DOHH2 (cell line): ENCODE data around the gene IFITM10.

Experiments used
- H3F3A ChIP-seq: fragments of 200-600 bp; sonication (generic), shearing (Covaris generic); 2 replicates; pipeline ENCODE4 v1.6.0; 2016; ENCODE audit warnings: antibody characterized with exemption, mild to moderate bottlenecking; ENCODE audit not compliant: control insufficient read depth, insufficient read depth
- H3K27ac ChIP-seq: fragments of 200-600 bp; sonication (generic); 2 replicates; pipeline ENCODE4 v1.5.1; 2014; ENCODE audit warnings: low read depth, mild to moderate bottlenecking, low read length, moderate library complexity
- H3K27me3 ChIP-seq: fragments of 200-600 bp; sonication (generic); 2 replicates; pipeline ENCODE4 v1.6.1; 2014; ENCODE audit warnings: mild to moderate bottlenecking, low read length, mixed read lengths; ENCODE audit not compliant: control insufficient read depth
- H3K36me3 ChIP-seq: fragments of 200-600 bp; sonication (generic); 2 replicates; pipeline ENCODE4 v1.6.1; 2014; ENCODE audit warnings: mild to moderate bottlenecking, low read length, moderate library complexity, mixed read lengths; ENCODE audit not compliant: control insufficient read depth
- H3K4me1 ChIP-seq: fragments of 200-600 bp; sonication (generic); 2 replicates; pipeline ENCODE4 v1.6.1; 2014; ENCODE audit warnings: mild to moderate bottlenecking, low read length, mixed read lengths; ENCODE audit not compliant: control insufficient read depth
- H3K4me2 ChIP-seq: fragments of 200-600 bp; sonication (generic); 2 replicates; pipeline ENCODE4 v1.6.0; 2014; ENCODE audit warnings: mild to moderate bottlenecking, low read length, moderate library complexity
- H3K4me3 ChIP-seq: fragments of 200-600 bp; sonication (generic); 2 replicates; pipeline ENCODE4 v1.5.1; 2014; ENCODE audit warnings: mild to moderate bottlenecking, low read length, mixed read lengths
- H3K79me2 ChIP-seq: fragments of 200-600 bp; sonication (generic); 2 replicates; pipeline ENCODE4 v1.6.1; 2014; ENCODE audit warnings: mild to moderate bottlenecking, low read length, mixed read lengths; ENCODE audit not compliant: control insufficient read depth
- H3K9me2 ChIP-seq: fragments of 200-600 bp; sonication (generic); replicated peaks from 2 replicates; pipeline ENCODE4 v1.6.1; 2014; ENCODE audit warnings: mild to moderate bottlenecking, low read length, mixed read lengths; ENCODE audit not compliant: control insufficient read depth
- H3K9me3 ChIP-seq: fragments of 200-600 bp; sonication (generic); 2 replicates; pipeline ENCODE4 v1.6.1; 2014; ENCODE audit warnings: antibody characterized with exemption, low read length, mixed read lengths; ENCODE audit not compliant: control insufficient read depth, insufficient read depth
- H4K20me1 ChIP-seq: fragments of 200-600 bp; sonication (generic); 2 replicates; pipeline ENCODE4 v1.6.0; 2014; ENCODE audit warnings: low read depth, mild to moderate bottlenecking, antibody characterized with exemption, low read length, moderate library complexity; ENCODE audit not compliant: control insufficient read depth, insufficient read depth
- EZH2phosphoT487 ChIP-seq: fragments of 200-600 bp; sonication (generic); IDR thresholded peaks from 2 replicates; pipeline ENCODE4 v1.6.1; 2017; ENCODE audit warnings: borderline replicate concordance, mild to moderate bottlenecking, antibody characterized with exemption, low read length, moderate library complexity, mixed read lengths
- TF ChIP-seq, protein P1 (sequence below): fragments of 200-600 bp; sonication (generic); IDR thresholded peaks from one replicate; pipeline ENCODE4 v1.5.1; 2014; ENCODE audit warnings: antibody characterized with exemption, mild to moderate bottlenecking, low read depth, low read length; ENCODE audit not compliant: poor library complexity, severe bottlenecking

Gene IFITM10

DNA sequence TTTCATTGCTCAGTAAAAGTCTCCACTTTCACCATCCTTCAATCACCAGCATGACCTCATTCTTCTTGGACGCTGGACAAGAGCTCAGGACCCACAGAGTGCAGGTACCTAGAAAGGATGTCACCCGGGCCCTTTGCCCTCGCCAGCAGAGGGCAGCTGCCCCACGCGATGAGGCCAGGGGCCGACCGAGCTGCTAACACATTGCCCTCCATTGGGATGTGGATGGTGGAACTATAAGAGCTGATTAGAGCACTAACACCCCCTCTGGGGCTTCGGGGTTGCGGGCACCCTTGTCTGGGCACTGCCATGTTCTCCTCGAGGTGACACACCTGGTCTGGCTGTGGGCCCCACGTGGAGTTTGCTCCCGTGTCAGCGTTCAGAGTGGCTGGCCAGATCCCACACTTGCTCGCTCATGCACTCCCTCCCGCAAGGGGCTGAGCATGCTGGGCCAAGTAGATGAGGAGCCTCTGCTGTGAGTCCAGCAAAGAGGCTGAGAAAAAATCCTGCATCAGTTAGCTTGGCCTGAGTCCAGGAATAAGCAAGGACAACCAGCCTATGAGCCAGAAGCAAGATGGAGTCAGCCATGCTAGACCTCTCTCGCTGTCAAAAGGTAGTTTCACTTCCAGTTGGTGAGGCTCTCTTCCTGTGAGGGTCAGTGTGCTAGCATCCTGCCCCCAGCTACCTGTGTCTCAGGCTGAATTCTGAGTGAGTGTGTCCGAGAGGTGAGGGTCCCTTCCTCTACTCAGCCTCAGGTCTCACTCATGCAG is 43.6 kb downstream of the IFITM10 start:
- peak overlapping the region; percentile 23 for H3K4me2 ChIP-seq
- no peaks in the 10 kb centered on the region for H3F3A ChIP-seq
- peaks cover 13% of the 10 kb centered on the region for H3K4me1 ChIP-seq
- TF ChIP-seq EZH2phosphoT487: no peak
- TF ChIP-seq, protein P1, sequence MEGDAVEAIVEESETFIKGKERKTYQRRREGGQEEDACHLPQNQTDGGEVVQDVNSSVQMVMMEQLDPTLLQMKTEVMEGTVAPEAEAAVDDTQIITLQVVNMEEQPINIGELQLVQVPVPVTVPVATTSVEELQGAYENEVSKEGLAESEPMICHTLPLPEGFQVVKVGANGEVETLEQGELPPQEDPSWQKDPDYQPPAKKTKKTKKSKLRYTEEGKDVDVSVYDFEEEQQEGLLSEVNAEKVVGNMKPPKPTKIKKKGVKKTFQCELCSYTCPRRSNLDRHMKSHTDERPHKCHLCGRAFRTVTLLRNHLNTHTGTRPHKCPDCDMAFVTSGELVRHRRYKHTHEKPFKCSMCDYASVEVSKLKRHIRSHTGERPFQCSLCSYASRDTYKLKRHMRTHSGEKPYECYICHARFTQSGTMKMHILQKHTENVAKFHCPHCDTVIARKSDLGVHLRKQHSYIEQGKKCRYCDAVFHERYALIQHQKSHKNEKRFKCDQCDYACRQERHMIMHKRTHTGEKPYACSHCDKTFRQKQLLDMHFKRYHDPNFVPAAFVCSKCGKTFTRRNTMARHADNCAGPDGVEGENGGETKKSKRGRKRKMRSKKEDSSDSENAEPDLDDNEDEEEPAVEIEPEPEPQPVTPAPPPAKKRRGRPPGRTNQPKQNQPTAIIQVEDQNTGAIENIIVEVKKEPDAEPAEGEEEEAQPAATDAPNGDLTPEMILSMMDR: peak; percentile 50
- no peaks in the 10 kb centered on the region for H3K79me2 ChIP-seq
- H3K4me3 ChIP-seq: no peak overlapping the region
- H4K20me1 ChIP-seq: no peaks in the 10 kb centered on the region
- no peaks in the 10 kb centered on the region for H3K9me3 ChIP-seq
- H3K36me3 ChIP-seq: no peaks in the 10 kb centered on the region
- no peak overlapping the region for H3K27ac ChIP-seq
- no peaks in the 10 kb centered on the region for H3K9me2 ChIP-seq
- H3K27me3 ChIP-seq: peaks cover 4% of the 10 kb centered on the region

DNA sequence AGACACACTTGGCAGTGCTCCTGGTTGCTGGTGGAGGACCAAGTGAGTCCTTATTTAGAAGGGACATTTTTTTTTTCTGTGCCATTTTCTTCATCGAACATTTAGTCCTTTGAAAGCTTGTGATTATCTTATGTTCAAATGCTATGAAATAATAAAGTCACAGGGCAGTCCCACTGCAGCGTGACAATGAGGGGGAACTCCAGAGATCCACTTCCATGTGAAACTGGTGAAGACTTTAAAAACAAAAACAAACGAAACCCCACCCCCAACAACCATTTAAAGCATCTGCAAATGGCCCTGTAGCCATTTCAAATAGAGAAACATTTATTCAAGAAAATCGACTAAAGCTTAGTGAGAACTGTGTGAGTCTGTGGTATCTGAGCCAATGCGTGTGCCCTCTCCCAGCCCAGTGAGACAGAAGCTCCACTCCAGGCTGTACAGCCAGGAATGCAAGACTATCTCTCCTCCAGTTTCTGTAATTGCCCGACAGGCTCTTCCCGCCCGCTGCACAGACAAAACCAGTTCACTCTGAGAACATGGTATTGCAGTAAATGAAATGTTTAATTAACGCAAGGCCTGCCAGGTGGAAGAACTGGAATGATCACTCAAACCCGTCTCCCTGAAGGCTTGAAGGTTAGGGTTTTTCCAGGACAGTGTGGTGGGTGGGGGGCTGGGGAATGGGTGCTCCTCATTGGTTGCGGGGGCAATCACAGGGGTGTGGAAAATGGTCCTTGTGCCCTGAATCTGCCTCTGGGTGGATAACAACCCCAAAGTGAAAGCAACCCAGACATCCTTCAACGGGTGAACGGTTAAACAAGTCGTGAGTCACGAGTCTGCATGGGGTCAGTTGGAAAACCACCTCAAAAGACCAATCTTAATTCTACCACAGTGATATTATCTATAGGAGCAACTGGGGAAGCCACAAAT is 45.0 kb downstream of the IFITM10 start:
- Histone ChIP-seq H3K4me3 (no peak overlapping the region), H3K36me3 (no peaks in the 10 kb centered on the region), H3K4me1 (peaks cover 13% of the 10 kb centered on the region), H3K27ac (no peak overlapping the region), H3K79me2 (no peaks in the 10 kb centered on the region), H3K4me2 (no peak overlapping the region), H3K27me3 (peaks cover 4% of the 10 kb centered on the region), H3F3A (no peaks in the 10 kb centered on the region), H3K9me3 (no peaks in the 10 kb centered on the region), H4K20me1 (no peaks in the 10 kb centered on the region), H3K9me2 (no peaks in the 10 kb centered on the region)
- TF ChIP-seq EZH2phosphoT487: no peak
- TF ChIP-seq, protein P1: no peak

DNA sequence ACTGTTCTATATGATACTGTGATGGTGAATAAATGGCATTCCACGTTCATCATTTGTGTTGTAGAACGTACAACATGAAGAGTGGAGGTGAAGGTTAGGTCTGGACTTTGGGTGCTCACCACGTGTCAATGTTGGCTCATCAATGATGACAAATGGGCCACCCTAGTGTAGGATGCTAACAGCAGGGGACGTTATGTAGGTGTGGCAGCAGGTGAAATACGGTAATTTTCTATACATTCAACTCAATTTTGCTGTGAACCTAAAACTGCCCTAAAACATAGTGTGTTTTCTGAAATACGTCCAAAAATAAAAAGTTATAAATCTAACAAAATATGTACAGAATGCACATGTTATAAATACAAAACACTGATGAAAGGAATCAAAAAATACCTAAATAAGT is 47.2 kb downstream of the IFITM10 start:
- Histone ChIP-seq H3K36me3 (no peaks in the 10 kb centered on the region), H3K4me3 (no peak overlapping the region), H4K20me1 (no peaks in the 10 kb centered on the region), H3K4me1 (peaks cover 13% of the 10 kb centered on the region), H3K9me2 (no peaks in the 10 kb centered on the region), H3K79me2 (no peaks in the 10 kb centered on the region), H3K27me3 (peaks cover 4% of the 10 kb centered on the region), H3F3A (no peaks in the 10 kb centered on the region), H3K9me3 (no peaks in the 10 kb centered on the region), H3K4me2 (no peak overlapping the region), H3K27ac (no peak overlapping the region)
- no peak for TF ChIP-seq EZH2phosphoT487
- TF ChIP-seq, protein P1: no peak
